PC-3 (cell line): ENCODE data around the gene ABCA7. TPM values are rescaled to one million over a fixed set of nuclear protein-coding genes. Genes with fewer than 3 reads are reported as not detected.

Source experiments
- ATAC-seq: fragments of 200-7000 bp; cut with Tn5 transposase; 2 replicates; pipeline ENCODE4 v1.9.1; 2020; ENCODE audit warnings: mild to moderate bottlenecking, moderate library complexity
- BruUV-seq: library from RNA; stranded (reverse); fragments of 400-500 nt; replicated peaks from 2 replicates; lab custom pipeline; 2021; lab: Mats Ljungman, UMichigan
- CTCF ChIA-PET: fragments of 300-600 bp; sonication (Branson Sonifier 250); formaldehyde crosslinking; loops from one replicate; lab custom pipeline; 2022; ENCODE audit warnings: antibody characterized with exemption; lab: Charles Lee
- POLR2A ChIA-PET: fragments of 300-600 bp; sonication (Branson Sonifier 250); formaldehyde crosslinking; loops from one replicate; lab custom pipeline; 2022; ENCODE audit warnings: antibody characterized with exemption; ENCODE audit not compliant: unreplicated experiment; lab: Charles Lee
- DNase-seq: peaks from one replicate; pipeline ENCODE4 v3.0.0-alpha.2; 2015
- H2AFZ ChIP-seq: fragments of 300-600 bp; sonication (generic); 2 replicates; pipeline ENCODE4 v1.6.0; 2016; ENCODE audit warnings: antibody characterized with exemption, low read length
- H3F3A ChIP-seq: fragments of 300-600 bp; sonication (generic); one replicate; pipeline ENCODE4 v1.6.0; 2017; ENCODE audit warnings: antibody characterized with exemption, low read length, control low read depth, mild to moderate bottlenecking; ENCODE audit not compliant: unreplicated experiment
- H3K27ac ChIP-seq: fragments of 300-600 bp; sonication (generic); 2 replicates; pipeline ENCODE4 v1.5.1; 2016; ENCODE audit warnings: mild to moderate bottlenecking, low read length
- H3K27me3 ChIP-seq: fragments of 300-600 bp; sonication (generic); 2 replicates; pipeline ENCODE4 v1.6.1; 2016; ENCODE audit warnings: low read length, mixed read lengths
- H3K36me3 ChIP-seq: fragments of 300-600 bp; sonication (generic); 2 replicates; pipeline ENCODE4 v1.6.1; 2016; ENCODE audit warnings: low read depth, mixed run types, low read length, mixed read lengths
- H3K4me1 ChIP-seq: fragments of 300-600 bp; sonication (generic); 2 replicates; pipeline ENCODE4 v1.5.1; 2016; ENCODE audit warnings: low read length; ENCODE audit not compliant: insufficient read depth
- H3K4me2 ChIP-seq: fragments of 300-600 bp; sonication (generic); 2 replicates; pipeline ENCODE4 v1.6.0; 2016; ENCODE audit warnings: low read length
- H3K4me3 ChIP-seq: fragments of 300-600 bp; sonication (generic); 2 replicates; pipeline ENCODE4 v1.5.1; 2016; ENCODE audit warnings: mild to moderate bottlenecking, low read length, mixed read lengths
- H3K79me2 ChIP-seq: fragments of 300-600 bp; sonication (generic); 2 replicates; pipeline ENCODE4 v1.6.1; 2017; ENCODE audit warnings: low read length, mixed read lengths
- H3K9ac ChIP-seq: fragments of 300-600 bp; sonication (generic); 2 replicates; pipeline ENCODE4 v1.6.0; 2016; ENCODE audit warnings: mild to moderate bottlenecking, low read length
- H3K9me2 ChIP-seq: fragments of 300-600 bp; sonication (generic); replicated peaks from 2 replicates; pipeline ENCODE4 v1.6.1; 2016; ENCODE audit warnings: mixed run types, low read length, mixed read lengths
- H3K9me3 ChIP-seq: fragments of 300-600 bp; sonication (generic); 2 replicates; pipeline ENCODE4 v1.6.1; 2016; ENCODE audit warnings: low read length, mixed read lengths
- H4K20me1 ChIP-seq: fragments of 300-600 bp; sonication (generic); 2 replicates; pipeline ENCODE4 v1.6.1; 2016; ENCODE audit warnings: low read length, mixed read lengths
- CTCF ChIP-seq: fragments of 300-600 bp; sonication (generic); conservative IDR thresholded peaks from 2 replicates; pipeline ENCODE4 v1.5.1; 2017; ENCODE audit warnings: antibody characterized with exemption, low read depth, mild to moderate bottlenecking, low read length
- EZH2 ChIP-seq: fragments of 300-600 bp; sonication (generic); IDR thresholded peaks from one replicate; pipeline ENCODE4 v1.6.1; 2017; ENCODE audit warnings: antibody characterized with exemption, mild to moderate bottlenecking, low read length; ENCODE audit not compliant: unreplicated experiment
- EZH2phosphoT487 ChIP-seq: fragments of 300-600 bp; sonication (generic); IDR thresholded peaks from 2 replicates; pipeline ENCODE4 v1.6.1; 2018; ENCODE audit warnings: mild to moderate bottlenecking, antibody characterized with exemption, low read length, borderline replicate concordance
- intact Hi-C: fragments of 100-400 bp; cut with micrococcal nuclease; formaldehyde crosslinking; loops from 2 replicates; pipeline ENCODE4 v1.9.0; 2023
- total RNA-seq: library from RNA; depleted of rRNA; stranded (reverse); fragments of >200 nt; gene quantifications from 2 replicates; pipeline ENCODE4 v1.2.3, GENCODE V29; 2014

The ABCA7 gene
- total RNA-seq, 1 experiment from 2014 or later: 27.3 TPM

GRCh38 chr19:1010586-1011510 lies 29.1 kb upstream of the ABCA7 start:
- Histone ChIP-seq H3K79me2 (peaks cover 18% of the 10 kb centered on the region), H3K27me3 (no peaks in the 10 kb centered on the region), H3K9me3 (no peaks in the 10 kb centered on the region), H3K4me2 (no peak overlapping the region), H2AFZ (no peak overlapping the region), H3K27ac (no peak overlapping the region), H3K4me1 (no peaks in the 10 kb centered on the region), H3K9ac (no peak overlapping the region), H3F3A (no peaks in the 10 kb centered on the region), H3K36me3 (no peaks in the 10 kb centered on the region), H3K9me2 (no peaks in the 10 kb centered on the region), H4K20me1 (peaks cover 9% of the 10 kb centered on the region), H3K4me3 (no peak overlapping the region)
- TF ChIP-seq EZH2phosphoT487 (no peak), CTCF (no peak)
- ATAC-seq (no peak), DNase-seq (no peak)
- no TSS peak for BruUV-seq
- CTCF ChIA-PET: no interaction called here
- intact Hi-C loops: no loop called here
- POLR2A ChIA-PET: no interaction called here

GRCh38 chr19:1011831-1012333 lies 28.0 kb upstream of the ABCA7 start:
- no peaks in the 10 kb centered on the region for H3F3A ChIP-seq
- H2AFZ ChIP-seq: no peak overlapping the region
- ChIA-PET CTCF (no interaction called here), POLR2A (no interaction called here)
- no peaks in the 10 kb centered on the region for H3K9me2 ChIP-seq
- no peak for ATAC-seq
- no peak overlapping the region for H3K9ac ChIP-seq
- TF ChIP-seq EZH2phosphoT487 (no peak), EZH2 (no peak), CTCF (no peak)
- H3K4me3 ChIP-seq: no peak overlapping the region
- H3K27me3 ChIP-seq: no peaks in the 10 kb centered on the region
- peaks cover 28% of the 10 kb centered on the region for H3K79me2 ChIP-seq
- no peak for DNase-seq
- no peaks in the 10 kb centered on the region for H3K36me3 ChIP-seq
- no peaks in the 10 kb centered on the region for H3K9me3 ChIP-seq
- no TSS peak for BruUV-seq
- H3K27ac ChIP-seq: no peak overlapping the region
- intact Hi-C loops: no loop called here
- peaks cover 5% of the 10 kb centered on the region for H3K4me1 ChIP-seq
- H4K20me1 ChIP-seq: peaks cover 18% of the 10 kb centered on the region
- H3K4me2 ChIP-seq: no peak overlapping the region

- ATAC-seq (no peak), DNase-seq (no peak)
- TF ChIP-seq CTCF (no peak), EZH2phosphoT487 (no peak), EZH2 (no peak)
- Histone ChIP-seq H3F3A (no peaks in the 10 kb centered on the region), H3K27me3 (no peaks in the 10 kb centered on the region), H3K36me3 (no peaks in the 10 kb centered on the region), H2AFZ (no peak overlapping the region), H3K4me1 (peaks cover 10% of the 10 kb centered on the region), H4K20me1 (peaks cover 23% of the 10 kb centered on the region), H3K79me2 (peaks cover 33% of the 10 kb centered on the region), H3K4me2 (no peak overlapping the region), H3K27ac (no peak overlapping the region), H3K9me2 (no peaks in the 10 kb centered on the region), H3K9me3 (no peaks in the 10 kb centered on the region), H3K9ac (no peak overlapping the region), H3K4me3 (no peak overlapping the region)
- BruUV-seq: no TSS peak
- intact Hi-C loops: no loop called here
- CTCF ChIA-PET: no interaction called here
- POLR2A ChIA-PET: interaction anchor here (0.5 kb wide), 1 partner anchor 9 kb away, joined by 3 read pairs; no protein-coding TSS in a partner anchor
Observed at GRCh38 chr19:1012334-1012733, 27.6 kb upstream of the ABCA7 start.
